K562 (cell line): Measurements from ENCODE around the gene EMC10. TPM values are rescaled to one million over a fixed set of nuclear protein-coding genes. Genes with fewer than 3 reads are reported as not detected.
A peak's percentile ranks its signal among the peaks of the same experiment; 100 is the strongest.

Source experiments
- ARID3B ChIP-seq: fragments of 250-450 bp; sonication (Bioruptor Pico); IDR thresholded peaks from 2 replicates; pipeline ENCODE4 v1.4.0; 2020; ENCODE audit warnings: borderline replicate concordance
- ELK1 ChIP-seq: sonication (generic); formaldehyde crosslinking; IDR thresholded peaks from 2 replicates; pipeline ENCODE4 v1.8.1; 2022; ENCODE audit warnings: missing genetic modification reagents
- HNRNPLL ChIP-seq: fragments of 200-400 bp; formaldehyde crosslinking; IDR thresholded peaks from 2 replicates; pipeline ENCODE4 v1.6.1; 2017; ENCODE audit warnings: low read length, low read depth, mild to moderate bottlenecking; ENCODE audit not compliant: poor library complexity, severe bottlenecking
- HOXB6 ChIP-seq: fragments of 250-450 bp; sonication (Bioruptor Pico); IDR thresholded peaks from 2 replicates; pipeline ENCODE4 v1.5.1; 2022; ENCODE audit warnings: mild to moderate bottlenecking, borderline replicate concordance
- KLF1 ChIP-seq: fragments of 450-650 bp; IDR thresholded peaks from 2 replicates; pipeline ENCODE4 v1.6.1; 2016; ENCODE audit warnings: missing genetic modification characterization, missing compliant biosample characterization
- MCM2 ChIP-seq: fragments of 450-650 bp; IDR thresholded peaks from 2 replicates; pipeline ENCODE4 v1.6.1; 2017; ENCODE audit warnings: low read depth, mild to moderate bottlenecking
- MEIS2 ChIP-seq: fragments of 450-650 bp; IDR thresholded peaks from 2 replicates; pipeline ENCODE4 v1.6.1; 2014; ENCODE audit warnings: mild to moderate bottlenecking; ENCODE audit not compliant: partially characterized antibody
- NRF1 ChIP-seq, 2 experiments: fragments of 450-650 bp; IDR thresholded peaks in 1 of 2; conservative IDR thresholded peaks in 1 of 2; 2 replicates each; pipeline ENCODE4 v1.6.1; 2014; ENCODE audit warnings: mild to moderate bottlenecking in 2 of 2
- PHB2 ChIP-seq: fragments of 450-650 bp; IDR thresholded peaks from 2 replicates; pipeline ENCODE4 v1.6.1; 2017; ENCODE audit warnings: low read depth
- TFAP4 ChIP-seq: sonication (generic); formaldehyde crosslinking; IDR thresholded peaks from 2 replicates; pipeline ENCODE4 v1.8.0; 2022; ENCODE audit warnings: missing genetic modification reagents, mild to moderate bottlenecking, moderate library complexity, borderline replicate concordance
- ZBTB11 ChIP-seq, 3 experiments: fragments of 200-800 bp in 1 of 3; fragments of 250-450 bp in 1 of 3; fragments of 450-650 bp in 1 of 3; sonication (Bioruptor Pico) in 1 of 3; sonication (Bioruptor generic) in 1 of 3; formaldehyde crosslinking in 1 of 3; IDR thresholded peaks; 2 replicates each; pipeline versions ENCODE4 v1.6.1 to v1.8.0; 2016 to 2022; ENCODE audit warnings: mild to moderate bottlenecking in 2 of 3, missing genetic modification characterization in 2 of 3, missing compliant biosample characterization in 1 of 3, moderate library complexity in 1 of 3
- ZNF23 ChIP-seq: fragments of 250-450 bp; sonication (Bioruptor Pico); IDR thresholded peaks from 2 replicates; pipeline ENCODE4 v1.4.0; 2020; ENCODE audit warnings: mild to moderate bottlenecking
- ZNF445 ChIP-seq: fragments of 250-450 bp; sonication (Bioruptor Pico); IDR thresholded peaks from 2 replicates; pipeline ENCODE4 v1.4.0; 2020; ENCODE audit warnings: low read depth, mild to moderate bottlenecking, moderate library complexity
- ZNF518B ChIP-seq: fragments of 250-450 bp; sonication (Bioruptor Pico); IDR thresholded peaks from 2 replicates; pipeline ENCODE4 v1.5.0; 2021; ENCODE audit warnings: mild to moderate bottlenecking, moderate library complexity
- polyA plus RNA-seq, 8 experiments: library from polyadenylated mRNA; depleted of rRNA in 4 of 8; stranded (reverse) in 5 of 8; unstranded in 3 of 8; fragments of >200 nt; fragmentation: Nextera tagmentation in 2 of 8; fragmentation: Illumina TruSeq in 1 of 8; extraction: Ambion mirVana in 2 of 8; extraction: Trizol in 1 of 8; gene quantifications; 2 replicates each; pipeline versions ENCODE4 v1.2.1 to v1.2.3, GENCODE V29; 2011 to 2014; ENCODE audit warnings: inconsistent platforms in 1 of 8, missing spikeins in 1 of 8
- total RNA-seq, 7 experiments: library from RNA; depleted of rRNA in 6 of 7; stranded (reverse); fragments of >200 nt in 6 of 7; fragmentation: Illumina TruSeq in 2 of 7; extraction: Trizol in 2 of 7; gene quantifications; 2 replicates each; pipeline versions ENCODE4 v1.2.1 to v1.2.3, GENCODE V29; 2011 to 2021; ENCODE audit warnings: low replicate concordance in 1 of 7

The EMC10 gene
- total and polyA plus RNA-seq, 9 of the 15 experiments (the other 6 are each of a cell fraction or from before 2014, with no cell fraction given) = 1.4 to 46.0 (median 13.1) TPM

GRCh38 chr19:50500060-50500752, 23.9 kb downstream of the EMC10 start (continued):
- TF ChIP-seq ARID3B (CRISPR knock-in tag) = no peak
- TF ChIP-seq ZNF445 (CRISPR knock-in tag) = no peak
- TF ChIP-seq ZBTB11 (CRISPR knock-in tag; IDR thresholded peaks at IDR 0.05) = no peak
- no peak for TF ChIP-seq HOXB6 (CRISPR knock-in tag)
- TF ChIP-seq ZNF23 = no peak
- TF ChIP-seq TFAP4 (CRISPR knock-in tag) = peak; percentile 96
- TF ChIP-seq KLF1 = no peak
- TF ChIP-seq NRF1 (conservative IDR thresholded peaks at IDR 0.05 in 1 of 2, IDR thresholded peaks at IDR 0.05 in 1 of 2) = peak; percentile 58 to 65
- TF ChIP-seq PHB2 = no peak
- TF ChIP-seq MCM2 = no peak
- peak; percentile 80 for TF ChIP-seq MEIS2
- TF ChIP-seq HNRNPLL = no peak
- no peak for TF ChIP-seq ZNF518B
- no peak for TF ChIP-seq ELK1 (CRISPR knock-in tag)
